Measurements from ENCODE around the gene GAS2L1. TPM values are rescaled to one million over a fixed set of nuclear protein-coding genes. Genes with fewer than 3 reads are reported as not detected.

Gene GAS2L1
- total and polyA plus RNA-seq, 2 of the 4 experiments (the other 2 are of a cell fraction): 1.4 to 15.6 TPM

GRCh38 chr22:29316141-29316828, 9.8 kb downstream of the GAS2L1 start:
- Histone ChIP-seq H3K36me3 (ENCODE audit: control insufficient read depth, insufficient read depth, low read length) (peaks cover 2% of the 10 kb centered on the region; the same call in 1 of the 2 replicates), H3K27me3 (ENCODE audit: control insufficient read depth, insufficient read depth, low read length) (peaks cover 47% of the 10 kb centered on the region), H3K18ac (ENCODE audit: low read depth, low read length) (no peak overlapping the region), H3K79me1 (ENCODE audit: low read depth in 1 of 2, low read length in 2 of 2) (0 out of 4 replicates have a peak, but pooled peaks cover 0 to 1% of the 10 kb centered on the region in 2 experiments), H3K9me3 (ENCODE audit: control insufficient read depth, insufficient read depth, low read length) (no peaks in the 10 kb centered on the region), H4K5ac (ENCODE audit: low read depth, low read length) (no peak overlapping the region), H2BK20ac (ENCODE audit: low read depth, low read length) (no peak overlapping the region), H4K8ac (ENCODE audit: low read depth in 2 of 2, low read length in 2 of 2) (no peak overlapping the region), H2AK9ac (replicated peaks; ENCODE audit: low read depth, low read length, poor library complexity) (no peak overlapping the region), H3K23ac (ENCODE audit: low read depth, low read length) (no peak overlapping the region), H2AK5ac (ENCODE audit: low read depth, low read length) (no peak overlapping the region), H3K4me1 (ENCODE audit: control insufficient read depth, insufficient read depth, low read length) (no peaks in the 10 kb centered on the region), H3K14ac (replicated peaks; ENCODE audit: low read depth, low read length) (no peak overlapping the region), H2AFZ (replicated peaks; ENCODE audit: low read length, poor library complexity) (no peak overlapping the region), H3K4me2 (ENCODE audit: low read depth, low read length) (no peak overlapping the region), H2BK5ac (ENCODE audit: low read depth, low read length, poor library complexity, severe bottlenecking) (no peak overlapping the region), H3K27ac (ENCODE audit: insufficient read depth, low read length) (no peak overlapping the region), H3K9ac (ENCODE audit: low read depth, low read length) (no peak overlapping the region), H4K20me1 (ENCODE audit: insufficient read depth, low read length) (peaks cover 19% of the 10 kb centered on the region), H3K4ac (ENCODE audit: low read depth, low read length) (no peak overlapping the region), H2BK120ac (ENCODE audit: low read depth, low read length) (no peak overlapping the region), H3K9me1 (ENCODE audit: insufficient read depth, low read length) (no peaks in the 10 kb centered on the region), H3K4me3 (ENCODE audit: insufficient read depth, low read depth, low read length) (no peak overlapping the region), H3K56ac (ENCODE audit: extremely low read depth, insufficient read depth, low read length) (no peak overlapping the region), H2BK15ac (ENCODE audit: low read depth, low read length) (no peak overlapping the region), H4K91ac (ENCODE audit: insufficient read depth, low read depth, low read length) (no peak overlapping the region)
- dilution Hi-C loops (cut with HindIII; ENCODE audit: low sequenced_read_pairs, unreplicated experiment) (no loop called here), intact Hi-C loops (cut with micrococcal nuclease) (no loop called here), in situ Hi-C loops (cut with MboI; ENCODE audit: low sequenced_read_pairs) (no loop called here)
- BruUV-seq (replicated peaks): no TSS peak
- TF ChIP-seq FOS (IDR thresholded peaks at IDR 0.05; ENCODE audit: low read depth, low read length) (no peak), SMC3 (IDR thresholded peaks at IDR 0.05; ENCODE audit: low read depth, low read length) (no peak), MXI1 (IDR thresholded peaks at IDR 0.05; ENCODE audit: borderline replicate concordance, low read depth, low read length) (no peak), RFX5 (IDR thresholded peaks at IDR 0.05; ENCODE audit: low read depth, low read length) (no peak), CEBPB (IDR thresholded peaks at IDR 0.05; ENCODE audit: low read depth, low read length) (no peak), MAFK (IDR thresholded peaks at IDR 0.05; ENCODE audit: low read depth, low read length) (no peak), RCOR1 (IDR thresholded peaks at IDR 0.05; ENCODE audit: insufficient replicate concordance, low read length) (no peak), POLR2A (IDR thresholded peaks at IDR 0.05; ENCODE audit: low read depth, low read length) (no peak), MAZ (IDR thresholded peaks at IDR 0.05; ENCODE audit: borderline replicate concordance, low read depth, low read length) (no peak), BHLHE40 (IDR thresholded peaks at IDR 0.05; ENCODE audit: low read depth, low read length) (no peak), NFE2L2 (IDR thresholded peaks at IDR 0.05; ENCODE audit: low read depth, low read length) (no peak)
- TF ChIP-seq, protein P1, sequence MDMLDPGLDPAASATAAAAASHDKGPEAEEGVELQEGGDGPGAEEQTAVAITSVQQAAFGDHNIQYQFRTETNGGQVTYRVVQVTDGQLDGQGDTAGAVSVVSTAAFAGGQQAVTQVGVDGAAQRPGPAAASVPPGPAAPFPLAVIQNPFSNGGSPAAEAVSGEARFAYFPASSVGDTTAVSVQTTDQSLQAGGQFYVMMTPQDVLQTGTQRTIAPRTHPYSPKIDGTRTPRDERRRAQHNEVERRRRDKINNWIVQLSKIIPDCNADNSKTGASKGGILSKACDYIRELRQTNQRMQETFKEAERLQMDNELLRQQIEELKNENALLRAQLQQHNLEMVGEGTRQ (IDR thresholded peaks at IDR 0.05; ENCODE audit: low read depth, low read length): no peak
- 62% methylated on average over 5 of the region's 18 CpGs; no CpG with 5 or more reads in 1 of the 2 experiments for WGBS, 2 experiments (ENCODE audit: extremely low coverage in 2 of 2, insufficient read length in 1 of 2)
- no peak for DNase-seq
- POLR2A ChIA-PET (ENCODE audit: unreplicated experiment): no interaction called here
- no peak for ATAC-seq (ENCODE audit: low read depth)
- CTCF ChIA-PET: no interaction called here

All from IMR-90 (cell line).